AG04450 (cell line): ENCODE measurements around the gene BCO1. TPM values are rescaled to one million over a fixed set of nuclear protein-coding genes. Genes with fewer than 3 reads are reported as not detected.

Experiments used
- CTCF ChIA-PET: fragments of 300-600, 350-600 bp; formaldehyde crosslinking; extraction: SDS; loops from one replicate; lab custom pipeline; 2022; ENCODE audit warnings: antibody characterized with exemption, inconsistent platforms; lab: Charles Lee
- POLR2A ChIA-PET: fragments of 350-600 bp; formaldehyde crosslinking; extraction: SDS; loops from one replicate; lab custom pipeline; 2021; ENCODE audit warnings: antibody characterized with exemption, inconsistent platforms; lab: Yijun Ruan, JAX
- DNase-seq: peaks from one replicate; pipeline ENCODE4 v3.0.0-alpha.2; 2011; ENCODE audit warnings: low read depth, low spot score
- H3K27ac ChIP-seq: one replicate; pipeline ENCODE4 v1.5.1; 2012; ENCODE audit warnings: low read depth, low read length, control low read depth
- H3K27me3 ChIP-seq: one replicate; pipeline ENCODE4 v1.6.0; 2012; ENCODE audit warnings: low read length; ENCODE audit not compliant: control insufficient read depth, insufficient read depth
- H3K4me3 ChIP-seq: 2 replicates; pipeline ENCODE4 v1.5.1; 2011; ENCODE audit warnings: mild to moderate bottlenecking, low read depth, low read length, control low read depth
- H3K9me3 ChIP-seq: 2 replicates; pipeline ENCODE4 v1.5.1; 2012; ENCODE audit warnings: low read length; ENCODE audit not compliant: control insufficient read depth, insufficient read depth
- polyA plus RNA-seq: library from polyadenylated mRNA; depleted of rRNA; stranded (reverse); fragments of >200 nt; gene quantifications from 2 replicates; pipeline ENCODE4 v1.2.3, GENCODE V29; 2011
- TF ChIP-seq, protein P1 (sequence below): IDR thresholded peaks from 2 replicates; pipeline ENCODE4 v1.5.1; 2011; ENCODE audit warnings: low read depth, low read length, control low read depth, inconsistent platforms

BCO1 gene
- polyA plus RNA-seq, 1 experiment, result not detected

DNA sequence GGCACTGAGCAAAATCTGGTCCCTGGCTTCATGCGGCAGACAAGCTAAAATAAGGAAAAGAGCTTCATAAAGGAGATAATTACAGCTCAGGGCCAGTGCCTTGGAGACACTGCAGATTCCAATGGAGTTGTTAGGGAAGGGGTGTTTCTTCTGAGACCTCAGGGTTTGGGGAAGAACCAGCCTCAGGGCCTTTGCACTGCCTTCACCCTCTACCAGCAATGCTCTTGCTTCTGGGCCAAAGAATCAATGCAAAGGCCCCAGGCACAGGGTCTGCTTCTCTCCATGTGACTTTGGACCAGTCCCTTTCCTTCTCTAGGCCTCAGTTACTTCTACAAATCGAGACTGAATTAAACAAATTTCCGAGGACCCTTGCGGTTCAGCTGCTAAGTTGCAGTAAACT lies 40.0 kb downstream of the BCO1 start:
- ChIA-PET POLR2A (no interaction called here), CTCF (interaction anchor here (0.6 to 1.1 kb wide), 2 partner anchors 30 to 74 kb away, joined by 3 to 4 read pairs; no protein-coding TSS in a partner anchor)
- DNase-seq, result no peak
- Histone ChIP-seq H3K27me3 (peaks cover 2% of the 10 kb centered on the region), H3K4me3 (no peak overlapping the region), H3K27ac (no peak overlapping the region), H3K9me3 (no peaks in the 10 kb centered on the region)
- TF ChIP-seq, protein P1, sequence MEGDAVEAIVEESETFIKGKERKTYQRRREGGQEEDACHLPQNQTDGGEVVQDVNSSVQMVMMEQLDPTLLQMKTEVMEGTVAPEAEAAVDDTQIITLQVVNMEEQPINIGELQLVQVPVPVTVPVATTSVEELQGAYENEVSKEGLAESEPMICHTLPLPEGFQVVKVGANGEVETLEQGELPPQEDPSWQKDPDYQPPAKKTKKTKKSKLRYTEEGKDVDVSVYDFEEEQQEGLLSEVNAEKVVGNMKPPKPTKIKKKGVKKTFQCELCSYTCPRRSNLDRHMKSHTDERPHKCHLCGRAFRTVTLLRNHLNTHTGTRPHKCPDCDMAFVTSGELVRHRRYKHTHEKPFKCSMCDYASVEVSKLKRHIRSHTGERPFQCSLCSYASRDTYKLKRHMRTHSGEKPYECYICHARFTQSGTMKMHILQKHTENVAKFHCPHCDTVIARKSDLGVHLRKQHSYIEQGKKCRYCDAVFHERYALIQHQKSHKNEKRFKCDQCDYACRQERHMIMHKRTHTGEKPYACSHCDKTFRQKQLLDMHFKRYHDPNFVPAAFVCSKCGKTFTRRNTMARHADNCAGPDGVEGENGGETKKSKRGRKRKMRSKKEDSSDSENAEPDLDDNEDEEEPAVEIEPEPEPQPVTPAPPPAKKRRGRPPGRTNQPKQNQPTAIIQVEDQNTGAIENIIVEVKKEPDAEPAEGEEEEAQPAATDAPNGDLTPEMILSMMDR, result no peak

DNA sequence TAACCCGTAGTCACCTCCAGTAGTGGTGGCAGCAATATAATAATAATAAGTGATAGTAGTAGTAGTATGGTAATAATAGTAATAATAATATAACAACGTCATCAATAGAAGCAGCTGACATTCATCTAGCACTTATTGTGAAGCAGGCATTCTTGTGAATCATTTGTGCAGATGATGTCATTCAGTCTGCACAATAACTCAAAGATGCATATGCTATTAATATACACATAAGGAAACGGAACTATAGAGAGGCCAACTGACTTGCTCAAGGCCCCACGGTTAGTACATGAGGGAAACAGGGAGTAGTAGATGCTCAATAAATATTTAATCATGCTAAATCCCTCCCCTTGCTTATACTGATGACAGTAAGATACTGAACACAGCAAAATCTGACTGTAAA lies 40.9 kb downstream of the BCO1 start:
- Histone ChIP-seq H3K27me3 (peaks cover 2% of the 10 kb centered on the region), H3K9me3 (no peaks in the 10 kb centered on the region), H3K4me3 (no peak overlapping the region), H3K27ac (no peak overlapping the region)
- CTCF ChIA-PET, result interaction anchor here (1.3 kb wide), 1 partner anchor 19 kb away, joined by 4 read pairs; no protein-coding TSS in a partner anchor
- TF ChIP-seq, protein P1, result no peak
- POLR2A ChIA-PET, result interaction anchor here (0.6 kb wide), 1 partner anchor 13 kb away, joined by 5 read pairs; no protein-coding TSS in a partner anchor
- DNase-seq, result no peak

DNA sequence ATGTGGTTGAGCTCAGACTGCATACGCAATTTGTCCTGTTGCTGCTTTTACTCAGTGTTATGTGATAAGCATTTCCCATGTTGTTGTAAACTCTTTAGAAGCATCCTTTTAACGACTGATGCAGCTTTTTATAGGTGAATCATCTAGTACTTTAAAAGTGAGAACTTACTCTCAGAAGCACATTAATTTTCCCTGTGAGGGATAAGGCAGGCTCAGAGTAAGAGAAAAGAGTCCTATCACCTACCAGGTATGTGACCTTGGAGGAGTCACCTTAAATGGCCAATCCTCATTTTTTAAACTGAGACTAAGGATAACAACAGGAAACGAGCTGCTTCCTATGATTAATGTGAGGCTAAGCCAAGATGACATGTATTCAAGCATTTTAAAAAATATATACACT lies 41.9 kb downstream of the BCO1 start:
- DNase-seq, result no peak
- Histone ChIP-seq H3K4me3 (no peak overlapping the region), H3K27ac (no peak overlapping the region), H3K9me3 (no peaks in the 10 kb centered on the region), H3K27me3 (peaks cover 2% of the 10 kb centered on the region)
- CTCF ChIA-PET, result interaction anchor here (1.3 kb wide), 1 partner anchor 20 kb away, joined by 4 read pairs; no protein-coding TSS in a partner anchor
- POLR2A ChIA-PET, result no interaction called here
- TF ChIP-seq, protein P1, result no peak

DNA sequence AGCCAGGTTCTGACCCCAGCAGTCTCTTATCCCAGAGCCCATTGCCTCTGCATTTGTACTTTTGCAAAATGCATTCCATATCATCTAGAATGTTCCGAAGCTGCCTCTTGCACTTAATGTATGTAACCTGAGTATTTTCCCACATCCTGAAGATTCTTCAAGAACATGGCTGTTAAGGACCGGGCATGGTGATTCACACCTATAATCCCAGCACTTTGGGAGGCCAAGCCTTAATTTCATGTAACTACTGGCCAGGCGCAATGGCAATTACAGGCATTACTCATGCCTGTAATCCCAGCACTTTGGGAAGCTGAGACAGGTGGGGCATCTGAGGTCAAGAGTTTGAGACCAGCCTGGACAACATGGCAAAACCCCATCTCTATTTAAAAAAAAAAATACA lies 44.6 kb downstream of the BCO1 start:
- Histone ChIP-seq H3K9me3 (no peaks in the 10 kb centered on the region), H3K27me3 (no peaks in the 10 kb centered on the region), H3K27ac (no peak overlapping the region), H3K4me3 (no peak overlapping the region)
- TF ChIP-seq, protein P1, result no peak
- ChIA-PET POLR2A (no interaction called here), CTCF (no interaction called here)
- no peak for DNase-seq

DNA sequence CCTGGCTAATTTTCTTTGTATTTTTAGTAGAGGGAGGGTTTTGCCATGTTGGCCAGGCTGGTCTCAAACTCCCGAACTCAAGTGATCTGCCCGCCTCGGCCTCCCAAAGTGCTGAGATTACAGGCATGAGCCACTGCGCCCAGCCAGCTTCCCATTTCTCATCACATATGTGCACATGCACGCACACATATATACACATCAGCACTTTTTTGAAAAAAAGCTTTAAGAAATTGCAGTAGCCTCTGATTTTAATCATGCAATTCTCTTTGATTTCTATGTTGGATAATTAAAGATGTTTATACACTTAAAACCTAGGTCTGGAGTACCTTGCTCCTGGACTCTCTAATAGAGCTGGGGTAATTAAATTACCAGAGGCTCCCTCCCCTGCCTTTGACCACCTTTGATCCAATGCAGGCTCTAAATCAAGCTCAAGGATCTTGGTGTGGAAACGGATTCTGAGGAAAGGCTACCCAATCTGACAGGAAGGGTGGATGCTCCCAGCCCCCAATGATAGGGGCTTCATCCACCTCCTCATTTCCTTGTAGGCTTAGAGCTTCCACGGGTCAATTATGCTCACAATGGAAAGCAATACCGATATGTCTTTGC lies 46.6 kb downstream of the BCO1 start:
- no peak overlapping the region for H3K4me3 ChIP-seq
- TF ChIP-seq, protein P1, result no peak
- CTCF ChIA-PET, result interaction anchor here (0.5 kb wide), 1 partner anchor 19 kb away, joined by 3 read pairs; no protein-coding TSS in a partner anchor
- no peaks in the 10 kb centered on the region for H3K27me3 ChIP-seq
- no peak overlapping the region for H3K27ac ChIP-seq
- DNase-seq, result no peak
- POLR2A ChIA-PET, result no interaction called here
- H3K9me3 ChIP-seq, result no peaks in the 10 kb centered on the region
